NCI-H2227 (cell line): ENCODE measurements around the gene ADAMTS2.

Experiments
- DNase-seq: peaks from one replicate; lab custom pipeline; 2025; ENCODE audit not compliant: unreplicated experiment; lab: John Stamatoyannopoulos, UW

ADAMTS2 gene

GRCh38 chr5:179148703-179149170 lies 196.5 kb downstream of the ADAMTS2 start:
- no peak for DNase-seq

GRCh38 chr5:179147991-179148702 lies 197.1 kb downstream of the ADAMTS2 start:
- DNase-seq: no peak

- DNase-seq: no peak
Observed at GRCh38 chr5:179146277-179146676, 199.0 kb downstream of the ADAMTS2 start.

- DNase-seq: no peak
Observed at GRCh38 chr5:179143446-179143845, 201.8 kb downstream of the ADAMTS2 start.

- DNase-seq: no peak
Observed at GRCh38 chr5:179142434-179143198, 202.6 kb downstream of the ADAMTS2 start.

GRCh38 chr5:179141867-179142266 lies 203.4 kb downstream of the ADAMTS2 start:
- DNase-seq: no peak

- no peak for DNase-seq
Observed at GRCh38 chr5:179140293-179140692, 205.0 kb downstream of the ADAMTS2 start.

- DNase-seq: no peak
Observed at GRCh38 chr5:179139936-179140235, 205.4 kb downstream of the ADAMTS2 start.

GRCh38 chr5:179139111-179139935 lies 205.9 kb downstream of the ADAMTS2 start:
- DNase-seq: no peak

- no peak for DNase-seq
Observed at GRCh38 chr5:179138568-179138925, 206.7 kb downstream of the ADAMTS2 start.

- no peak for DNase-seq
Observed at GRCh38 chr5:179137643-179138567, 207.4 kb downstream of the ADAMTS2 start.

- no peak for DNase-seq
Observed at GRCh38 chr5:179137016-179137642, 208.1 kb downstream of the ADAMTS2 start.

- no peak for DNase-seq
Observed at GRCh38 chr5:179135441-179136215, 209.6 kb downstream of the ADAMTS2 start.

- no peak for DNase-seq
Observed at GRCh38 chr5:179135006-179135405, 210.3 kb downstream of the ADAMTS2 start.

- no peak for DNase-seq
Observed at GRCh38 chr5:179134511-179134910, 210.8 kb downstream of the ADAMTS2 start.

- no peak for DNase-seq
Observed at GRCh38 chr5:179132586-179133355, 212.5 kb downstream of the ADAMTS2 start.

GRCh38 chr5:179131886-179132585 lies 213.2 kb downstream of the ADAMTS2 start:
- DNase-seq: no peak

- DNase-seq: no peak
Observed at GRCh38 chr5:179131321-179131835, 213.9 kb downstream of the ADAMTS2 start.
